Measurements from ENCODE around the gene MECP2.

Gene MECP2

DNA sequence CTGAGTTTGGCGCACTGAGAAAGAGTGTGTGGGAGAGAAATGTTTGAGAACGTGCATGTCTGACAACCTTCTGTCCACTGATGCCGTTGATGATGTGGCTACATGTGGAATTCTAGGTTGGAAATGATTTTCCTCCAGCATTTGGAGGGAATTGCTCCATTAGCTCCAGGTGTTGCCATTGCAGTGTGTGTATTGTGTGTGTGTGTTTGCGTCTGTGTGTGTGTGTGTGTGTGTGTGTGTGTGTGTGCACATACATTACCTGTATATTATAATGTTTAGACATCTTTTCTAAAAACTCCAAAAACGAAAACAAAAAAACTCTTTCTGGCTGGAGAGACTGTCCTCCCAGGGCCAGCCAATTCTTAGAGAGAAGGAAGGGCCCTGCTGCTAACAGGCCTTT lies 18.2 kb upstream of the MECP2 start:
- no peak for DNase-seq (ENCODE audit: low read depth in 3 of 3)

DNA sequence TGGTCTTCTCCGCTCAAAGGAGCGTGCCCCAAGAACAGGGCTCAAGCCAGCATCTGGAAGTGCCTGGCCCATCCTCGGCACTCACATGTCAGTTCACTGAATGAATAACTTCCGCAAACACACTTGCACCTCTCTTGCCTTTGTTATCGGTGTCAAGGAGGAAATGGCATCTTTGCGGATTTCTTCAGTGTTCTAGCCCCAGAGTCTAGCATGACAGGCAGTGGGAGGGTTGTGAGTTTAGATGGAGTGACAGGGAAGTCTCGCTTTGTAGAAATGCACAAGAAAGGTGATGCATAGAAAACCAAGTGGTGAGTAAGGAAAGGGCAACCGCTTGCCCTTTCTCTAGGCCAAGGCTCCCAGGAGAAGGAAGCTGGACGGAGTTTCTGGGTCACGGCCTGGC lies 17.6 kb upstream of the MECP2 start:
- no peak for DNase-seq (ENCODE audit: low read depth in 3 of 3)

DNA sequence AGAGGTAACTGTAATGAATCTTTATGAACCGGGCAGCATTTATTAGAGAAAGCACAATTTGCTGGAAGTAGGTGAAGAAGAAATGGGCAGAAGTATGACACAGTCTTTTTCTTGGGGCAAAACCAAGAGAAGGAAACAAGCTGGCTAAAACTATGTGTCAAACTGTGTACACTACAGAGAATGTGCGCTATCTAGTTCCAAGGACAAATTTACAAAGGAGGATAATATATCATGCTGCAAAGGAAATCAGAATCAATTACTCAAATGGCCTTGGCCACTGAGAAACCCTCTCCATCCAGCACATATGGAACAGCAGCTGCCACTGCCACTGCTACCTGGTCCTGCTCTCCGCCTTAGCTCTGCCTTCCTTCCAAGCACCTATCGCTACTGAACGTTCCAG lies 17.1 kb upstream of the MECP2 start:
- no peak for DNase-seq (ENCODE audit: low read depth in 3 of 3)

DNA sequence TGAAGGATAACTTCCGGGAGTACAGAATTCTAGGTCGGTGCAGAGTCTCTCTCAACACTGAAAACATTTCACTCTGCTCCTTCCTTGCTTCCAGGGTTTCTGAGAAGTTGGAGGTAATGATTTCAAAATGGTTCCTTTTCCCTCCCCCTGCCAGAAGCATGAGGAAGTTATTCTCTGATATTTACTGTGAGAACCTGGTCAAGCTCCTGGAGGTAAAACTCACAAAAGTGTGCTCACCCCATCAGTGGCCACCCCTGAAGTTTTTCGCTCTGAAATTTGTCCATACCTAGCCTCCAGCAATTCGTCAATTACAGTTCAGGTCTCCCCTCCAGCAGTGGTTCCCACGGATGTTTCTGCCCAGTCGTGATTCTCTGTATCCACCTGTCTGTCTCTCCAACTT lies 16.2 kb upstream of the MECP2 start:
- no peak for DNase-seq (ENCODE audit: low read depth in 3 of 3)

DNA sequence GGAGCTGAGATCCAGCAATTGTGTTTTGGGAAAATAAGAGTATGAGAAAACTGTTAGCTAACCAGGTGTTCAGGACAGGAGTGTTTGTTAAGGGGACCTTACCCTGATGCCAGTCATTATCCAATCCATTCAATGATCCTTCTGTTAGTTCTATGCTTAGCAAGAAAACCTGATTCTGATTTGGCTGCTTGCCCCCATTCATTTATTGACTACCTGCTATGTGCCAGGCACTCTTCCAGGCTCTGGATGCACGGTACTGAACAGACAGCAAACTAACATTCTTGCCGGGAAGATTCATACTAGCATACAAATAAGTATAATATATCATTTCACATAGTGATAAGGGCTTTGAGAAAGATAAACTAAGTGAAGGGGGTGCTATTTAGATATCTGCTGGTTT lies 1.0 kb upstream of the MECP2 start:
- no peak for DNase-seq (ENCODE audit: low read depth in 3 of 3)

DNA sequence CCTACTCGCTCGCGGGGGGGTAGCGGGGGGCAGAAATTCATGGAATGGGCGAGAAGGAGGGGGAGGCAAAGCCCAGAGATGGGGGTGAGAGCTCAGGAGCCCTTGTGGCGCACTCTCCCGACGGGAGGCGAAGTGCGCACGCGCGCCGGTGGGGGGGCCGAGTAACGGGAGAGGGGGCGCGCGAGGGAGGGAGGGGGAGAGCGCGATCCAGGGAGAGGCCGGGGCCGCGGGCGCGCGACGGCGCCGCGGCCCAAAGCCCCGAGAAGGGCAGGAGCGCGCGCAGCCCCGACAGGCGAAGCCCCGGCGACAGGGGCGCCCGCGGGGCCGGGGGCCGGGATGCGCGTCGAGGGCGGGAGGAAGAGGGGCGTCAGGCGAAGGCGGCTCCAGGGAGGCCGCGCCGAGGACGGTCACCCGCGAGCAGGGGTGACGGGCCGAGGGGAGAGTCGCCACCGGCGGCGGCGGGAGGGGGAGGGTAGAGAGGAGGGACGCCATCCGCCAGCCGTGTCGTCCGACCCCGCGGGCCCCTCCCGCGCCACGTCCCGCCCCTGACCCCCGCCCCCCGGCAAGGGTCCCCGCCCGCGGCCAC lies 421 bp downstream of the MECP2 start:
- DNase-seq (ENCODE audit: low read depth in 3 of 3) = peak; percentile 38 to 55 (median 39)

DNA sequence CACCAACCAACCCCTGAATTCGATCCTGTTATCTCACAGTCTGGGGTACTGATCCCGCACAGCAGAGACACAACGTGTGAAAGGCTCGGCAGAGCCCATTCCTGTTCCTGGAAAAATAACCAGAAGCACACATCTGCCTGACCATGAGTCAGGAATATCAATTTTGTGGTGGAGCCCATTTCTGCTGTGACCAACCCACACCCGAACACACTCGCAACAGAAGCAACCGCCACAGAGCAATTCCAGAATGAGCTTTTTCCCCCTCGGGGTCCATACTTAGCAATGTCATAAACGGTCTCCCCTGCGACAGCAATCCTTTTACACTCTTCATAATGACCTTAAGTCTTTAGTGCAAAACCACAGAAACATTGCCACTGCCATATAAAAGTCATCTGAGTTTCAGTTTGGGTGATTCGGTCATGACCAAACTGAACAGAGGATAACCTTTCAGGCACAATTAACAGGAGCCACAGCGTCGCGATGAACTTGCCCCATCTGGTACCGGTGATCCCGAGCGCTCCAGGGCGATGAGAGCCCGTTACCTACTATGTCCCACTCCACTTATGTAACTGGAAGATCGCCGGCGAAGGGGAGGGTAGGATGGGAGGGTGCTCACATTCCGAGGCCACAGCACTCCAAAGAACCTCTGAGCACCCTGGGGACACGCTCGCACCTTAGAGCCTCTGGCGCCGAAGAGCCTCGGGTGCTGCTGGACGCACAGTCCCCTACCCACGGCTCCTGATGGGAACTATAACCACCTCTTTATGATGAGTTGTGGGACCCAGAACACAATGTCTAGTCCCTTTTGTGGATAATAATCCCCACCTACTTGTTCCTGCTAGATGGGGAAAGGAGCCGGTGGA lies 1.1 kb downstream of the MECP2 start:
- DNase-seq (ENCODE audit: low read depth in 3 of 3) = no peak

DNA sequence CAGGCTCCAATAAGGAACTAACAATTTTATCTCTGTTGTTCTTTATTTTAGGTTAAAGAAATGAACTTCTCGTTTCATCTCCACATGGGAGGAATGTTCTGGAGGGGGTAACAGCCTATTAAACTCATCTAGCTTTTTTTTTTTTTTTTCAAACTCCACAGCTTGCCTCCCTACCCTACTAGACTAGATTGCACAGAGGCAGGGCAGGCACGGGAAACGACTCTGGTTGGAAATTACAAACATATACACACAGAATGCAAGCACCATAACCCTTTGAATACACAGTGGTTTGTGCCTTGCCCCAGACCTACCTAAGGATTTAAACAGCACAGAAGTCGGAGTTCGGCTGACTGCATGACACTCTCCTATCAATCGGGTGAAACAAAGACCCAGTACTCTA lies 2.7 kb downstream of the MECP2 start:
- no peak for DNase-seq (ENCODE audit: low read depth in 3 of 3)

DNA sequence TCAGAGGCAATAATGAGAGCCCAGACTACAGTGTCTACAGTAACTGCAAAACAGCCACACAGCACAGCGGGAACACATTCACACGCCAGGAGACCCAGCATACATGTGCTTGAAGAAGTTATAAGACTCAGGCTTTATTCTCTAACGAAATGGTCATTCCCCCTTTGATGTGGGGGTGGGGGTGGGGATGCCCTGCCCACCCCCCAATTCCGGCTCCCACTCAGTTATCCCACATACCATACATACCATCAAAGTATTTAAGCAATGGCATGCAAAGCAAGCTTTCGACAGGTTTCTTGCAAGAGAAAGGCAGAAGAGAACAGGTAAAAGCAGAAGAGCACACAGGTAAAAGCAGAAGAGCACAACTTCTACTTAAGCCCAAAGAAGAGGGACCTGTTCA lies 3.6 kb downstream of the MECP2 start:
- DNase-seq (ENCODE audit: low read depth in 3 of 3) = no peak

DNA sequence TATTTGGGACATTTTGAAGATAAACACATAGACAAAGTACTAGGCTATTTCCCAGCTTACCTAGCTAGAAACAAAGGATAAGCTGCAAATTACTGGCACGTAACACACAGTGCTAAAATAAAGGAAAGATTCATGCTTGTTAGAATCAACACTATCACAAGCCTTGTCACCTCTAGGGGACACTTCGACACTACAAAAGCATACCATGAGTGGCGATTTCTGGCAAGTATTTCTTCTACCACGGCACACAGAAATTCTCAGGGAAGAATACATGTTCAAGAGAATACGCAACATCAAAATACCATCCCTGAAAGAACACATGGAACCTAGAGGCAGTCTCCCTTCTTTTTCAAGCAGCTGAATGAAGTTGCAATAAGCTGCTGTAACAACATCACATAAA lies 5.1 kb downstream of the MECP2 start:
- no peak for DNase-seq (ENCODE audit: low read depth in 3 of 3)

DNA sequence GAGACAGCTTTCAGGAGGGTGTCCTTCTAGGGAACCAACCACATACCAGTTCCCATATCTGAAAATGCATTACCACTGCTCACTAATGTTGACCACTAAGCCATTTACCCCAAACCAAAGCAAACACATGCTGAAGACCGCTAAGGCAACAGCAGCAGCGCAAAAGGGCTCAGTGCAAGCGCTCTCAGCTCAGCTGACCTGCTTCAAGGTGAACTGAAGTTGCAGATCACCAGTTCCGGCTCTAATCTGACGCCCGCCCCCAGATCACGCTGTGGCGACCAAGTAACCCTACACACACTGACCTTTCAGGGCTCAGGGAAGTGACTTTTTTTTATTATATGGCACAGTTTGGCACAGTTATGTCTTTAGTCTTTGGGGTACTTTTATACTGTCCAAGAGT lies 5.8 kb downstream of the MECP2 start:
- DNase-seq (ENCODE audit: low read depth in 3 of 3) = no peak

DNA sequence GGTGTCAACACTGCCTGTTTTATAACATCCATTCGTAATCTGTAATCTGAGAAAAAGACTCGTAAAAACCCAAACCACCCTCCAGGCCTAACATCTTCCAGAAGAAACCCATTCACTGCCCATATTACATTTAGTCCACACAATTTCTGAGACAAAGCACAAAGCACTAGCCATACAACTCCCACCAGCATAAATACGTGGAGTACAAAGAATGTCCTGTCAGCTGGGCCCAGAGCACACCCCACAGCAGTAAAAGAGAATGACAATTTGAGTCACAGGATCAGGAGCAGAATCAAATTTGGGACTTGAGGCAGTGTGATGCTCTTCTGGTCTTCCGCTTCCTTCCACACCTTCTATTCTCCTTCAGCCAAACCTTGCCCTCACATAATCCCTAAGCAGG lies 6.8 kb downstream of the MECP2 start:
- DNase-seq (ENCODE audit: low read depth in 3 of 3) = no peak

DNA sequence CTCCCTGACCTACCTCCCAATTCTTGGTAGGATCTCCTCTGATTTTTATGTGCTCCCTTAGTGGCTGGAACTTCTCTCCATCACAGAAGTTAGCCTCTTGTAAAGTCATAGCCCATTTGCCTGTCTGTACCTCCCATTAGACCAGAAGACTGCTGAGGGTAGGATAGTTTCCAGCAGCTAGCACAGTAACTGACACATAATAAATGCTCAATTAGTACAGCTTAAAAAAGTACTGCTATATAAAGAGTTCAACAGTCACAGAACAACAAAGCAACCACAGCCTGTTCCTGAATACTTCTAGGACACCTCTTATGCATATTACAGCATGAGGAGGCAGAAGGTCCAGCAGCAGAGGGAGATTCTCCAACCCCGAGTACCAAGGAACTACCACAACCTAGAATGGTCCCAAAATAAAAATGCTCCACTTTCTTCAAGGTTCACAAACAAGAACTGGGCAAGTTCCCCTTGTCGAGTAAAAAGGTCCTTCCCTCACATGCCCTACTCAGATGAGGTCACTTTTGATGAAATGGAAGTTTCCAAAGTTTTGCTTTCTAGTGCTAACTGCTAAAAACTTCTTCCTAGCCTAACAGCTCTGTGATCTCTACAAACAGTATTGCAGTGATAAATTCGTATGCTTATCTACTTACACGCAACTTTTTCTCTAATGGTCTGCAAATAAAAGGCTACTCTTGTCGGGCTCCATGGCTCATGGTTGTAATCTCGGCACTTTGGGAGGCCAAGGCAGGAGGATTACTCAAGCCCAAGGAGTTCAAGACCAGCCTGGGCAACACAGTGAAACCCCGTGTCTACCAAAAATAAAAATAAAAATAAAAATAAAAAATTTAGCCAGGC lies 12.8 kb downstream of the MECP2 start:
- no peak for DNase-seq (ENCODE audit: low read depth in 3 of 3)

DNA sequence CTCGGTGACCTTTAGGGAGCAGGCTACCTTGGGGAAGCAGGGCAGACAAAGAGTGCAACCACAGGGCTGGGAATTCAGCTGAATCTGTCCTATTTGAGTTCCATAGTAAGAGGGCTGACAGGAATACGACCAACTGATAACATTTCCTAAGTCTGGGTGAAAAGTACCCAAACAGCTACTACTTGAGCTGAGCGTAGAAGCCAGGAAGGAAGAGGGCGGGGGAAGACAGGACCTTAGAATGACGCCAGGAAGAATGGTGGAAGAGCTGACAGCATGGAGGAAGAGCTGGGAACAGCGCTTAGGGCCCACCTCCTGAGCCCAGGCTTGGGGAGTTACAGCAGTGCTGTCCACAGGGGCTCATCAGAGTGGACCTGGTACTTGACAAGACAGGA lies 14.4 kb downstream of the MECP2 start:
- no peak for DNase-seq (ENCODE audit: low read depth in 3 of 3)

DNA sequence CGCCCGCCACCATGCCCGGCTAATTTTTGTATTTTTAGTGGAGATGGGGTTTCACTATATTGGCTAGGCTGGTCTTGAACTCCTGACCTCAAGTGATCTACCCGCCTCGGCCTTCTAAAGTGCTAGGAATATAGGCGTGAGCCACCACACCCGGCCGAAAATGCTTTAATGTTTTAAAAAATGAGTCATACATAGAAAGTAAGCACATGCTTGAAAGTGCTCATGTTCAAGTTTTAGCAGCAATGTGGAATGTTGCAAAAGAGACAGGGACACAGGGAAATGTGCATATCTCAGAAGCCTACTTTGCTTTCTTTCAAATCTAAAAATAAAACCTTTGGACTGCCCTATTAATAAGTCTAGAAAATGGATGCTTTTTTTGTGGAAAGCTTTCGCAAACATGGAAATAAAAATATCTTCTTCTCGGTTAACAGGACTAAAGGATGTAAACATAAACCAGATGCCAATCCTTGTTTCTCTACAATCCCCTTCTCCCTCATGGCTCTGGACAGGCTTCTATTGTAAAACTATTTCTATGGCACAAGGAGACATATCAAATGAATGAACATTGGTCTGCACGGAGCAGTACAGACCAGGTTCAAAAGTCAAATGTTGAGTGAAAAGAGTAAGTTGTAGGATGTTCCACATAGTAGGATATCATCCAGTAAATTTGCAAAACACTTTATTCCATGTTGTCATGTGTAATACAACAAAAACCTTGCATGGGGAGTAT lies 15.0 kb downstream of the MECP2 start:
- no peak for DNase-seq (ENCODE audit: low read depth in 3 of 3)

DNA sequence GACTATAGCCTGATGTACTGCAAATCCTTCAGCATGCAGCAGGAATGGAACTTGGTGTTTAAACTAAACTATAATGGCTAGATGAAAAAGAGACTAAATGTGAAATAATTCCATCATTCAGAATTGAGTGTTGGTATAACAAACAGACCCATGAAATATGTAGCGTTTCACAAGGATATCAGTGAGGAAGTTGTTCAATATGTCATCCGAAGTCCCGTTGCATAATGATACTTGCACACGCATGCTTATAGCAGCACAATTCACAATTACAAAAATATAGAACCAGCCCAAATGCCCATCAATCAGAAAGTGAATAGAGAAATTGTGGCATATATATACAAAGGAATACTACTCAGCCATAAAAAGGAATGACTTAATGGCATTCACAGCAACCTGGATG lies 20.4 kb downstream of the MECP2 start:
- no peak for DNase-seq (ENCODE audit: low read depth in 3 of 3)

DNA sequence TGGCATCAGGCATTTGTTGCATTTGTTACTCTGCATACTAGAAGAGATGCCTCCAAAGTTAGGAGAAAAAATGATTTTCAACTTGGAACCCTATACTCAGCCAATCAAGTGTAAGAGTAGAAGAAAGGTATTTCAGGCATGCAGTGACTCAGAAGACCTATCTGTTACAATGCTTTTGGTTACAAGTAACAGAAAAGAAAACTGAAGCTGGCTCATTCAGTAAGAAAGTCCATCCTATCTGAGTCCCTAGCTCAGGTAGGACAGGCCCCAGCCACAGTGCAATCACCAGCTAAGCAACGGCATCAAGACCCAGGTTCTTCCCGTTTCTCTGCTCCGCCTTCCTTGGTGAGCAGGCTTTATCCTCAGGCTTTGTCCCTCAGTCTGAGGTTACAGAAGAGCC lies 23.3 kb downstream of the MECP2 start:
- DNase-seq (ENCODE audit: low read depth in 3 of 3) = no peak

DNA sequence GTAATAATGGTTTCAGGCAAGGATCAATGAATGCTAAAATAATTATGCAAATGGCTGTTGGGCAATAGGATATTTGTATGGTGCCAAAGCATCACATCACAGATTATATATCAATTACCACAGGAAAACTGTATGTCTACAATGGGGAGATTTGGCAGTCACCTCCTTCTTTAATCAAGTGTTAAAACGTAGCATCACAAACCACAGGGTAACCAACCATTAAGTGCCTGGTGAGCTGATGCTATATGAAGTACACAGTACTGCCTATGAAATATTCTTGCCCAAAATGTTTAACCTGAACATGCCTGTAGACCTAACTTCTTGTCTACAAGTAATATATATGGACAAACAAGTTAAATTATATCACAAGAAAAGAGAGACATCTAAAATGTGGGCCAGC lies 25.3 kb downstream of the MECP2 start:
- DNase-seq (ENCODE audit: low read depth in 3 of 3) = no peak

DNA sequence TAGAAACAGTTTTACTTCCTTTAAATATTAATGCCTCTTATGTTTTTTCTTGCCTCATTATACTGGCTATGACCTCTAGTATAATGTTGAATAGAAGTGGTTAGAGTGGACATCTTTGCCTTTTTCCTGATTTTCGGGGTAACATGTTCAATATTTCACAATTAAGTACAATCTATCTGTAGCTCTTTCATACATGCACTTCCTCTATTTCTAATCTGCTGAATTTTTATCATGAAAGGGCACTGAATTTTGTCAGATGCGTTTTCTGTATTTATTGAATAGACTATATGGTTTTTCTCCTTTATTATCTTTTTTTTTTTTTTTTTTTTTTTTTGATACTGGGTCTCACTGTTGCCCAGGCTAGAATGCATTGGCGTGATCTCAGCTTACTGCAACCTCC lies 29.0 kb downstream of the MECP2 start:
- no peak for DNase-seq (ENCODE audit: low read depth in 3 of 3)

DNA sequence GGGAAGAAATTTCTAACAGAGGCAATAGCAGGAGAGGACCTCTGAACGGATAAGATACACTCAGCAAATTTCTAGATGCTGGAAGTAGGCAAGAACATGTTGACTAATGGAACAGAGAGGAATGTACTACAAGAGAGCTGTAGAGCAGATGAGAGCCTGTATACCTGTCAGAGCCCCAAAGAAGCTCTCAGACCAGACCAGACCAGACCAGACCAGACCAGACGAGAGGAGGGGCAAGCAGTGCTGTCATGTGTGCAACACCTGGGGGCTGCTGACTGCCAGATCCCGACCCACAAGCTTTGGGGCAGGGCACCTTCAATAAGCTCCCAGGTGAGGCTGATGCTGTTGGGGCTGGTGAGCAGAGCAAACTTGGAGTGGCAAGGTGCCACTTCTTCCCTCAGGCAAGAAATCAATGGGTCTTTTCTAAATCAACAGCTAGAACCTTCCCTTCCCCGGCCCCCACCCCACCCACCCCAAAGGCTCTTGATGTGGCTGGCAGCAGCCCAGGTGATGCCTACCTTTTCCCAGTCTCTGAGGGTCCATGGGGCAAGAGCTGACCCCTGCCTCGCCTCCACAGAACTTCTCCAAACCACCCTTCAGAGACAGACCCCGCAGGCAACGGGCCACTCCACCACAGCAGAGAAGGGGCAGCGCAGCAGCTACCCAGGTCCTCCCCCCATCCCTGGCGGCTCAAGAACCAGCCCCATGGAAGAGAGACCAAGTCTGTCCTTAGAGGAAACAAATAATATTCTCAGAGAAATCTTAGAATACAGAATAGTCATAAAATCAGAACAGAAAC lies 32.7 kb downstream of the MECP2 start:
- no peak for DNase-seq (ENCODE audit: low read depth in 3 of 3)

DNA sequence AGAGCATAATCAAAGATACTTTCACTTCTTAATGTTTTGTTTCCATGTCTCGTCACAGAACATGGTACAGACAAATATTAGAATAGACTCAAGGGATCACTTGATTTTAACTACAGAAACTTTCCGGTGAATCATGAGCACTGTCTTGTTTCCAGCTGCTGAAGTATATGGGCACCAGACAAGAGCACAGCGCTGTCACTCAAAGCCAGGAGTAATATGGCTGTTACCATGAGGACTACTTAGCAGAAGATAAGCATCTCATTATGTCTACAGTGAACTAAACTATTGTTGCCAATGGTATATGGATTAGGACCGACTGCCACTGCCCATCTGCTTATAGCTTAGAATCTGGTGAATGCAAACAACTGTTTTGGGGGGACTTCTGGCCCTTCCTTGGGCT lies 34.3 kb downstream of the MECP2 start:
- DNase-seq (ENCODE audit: low read depth in 3 of 3) = no peak
